Measurements from ENCODE around the gene STX18.

STX18 gene

GRCh38 chr4:4419896-4420295 is 122.0 kb downstream of the STX18 start:
- DNase-seq, result no peak

DNA sequence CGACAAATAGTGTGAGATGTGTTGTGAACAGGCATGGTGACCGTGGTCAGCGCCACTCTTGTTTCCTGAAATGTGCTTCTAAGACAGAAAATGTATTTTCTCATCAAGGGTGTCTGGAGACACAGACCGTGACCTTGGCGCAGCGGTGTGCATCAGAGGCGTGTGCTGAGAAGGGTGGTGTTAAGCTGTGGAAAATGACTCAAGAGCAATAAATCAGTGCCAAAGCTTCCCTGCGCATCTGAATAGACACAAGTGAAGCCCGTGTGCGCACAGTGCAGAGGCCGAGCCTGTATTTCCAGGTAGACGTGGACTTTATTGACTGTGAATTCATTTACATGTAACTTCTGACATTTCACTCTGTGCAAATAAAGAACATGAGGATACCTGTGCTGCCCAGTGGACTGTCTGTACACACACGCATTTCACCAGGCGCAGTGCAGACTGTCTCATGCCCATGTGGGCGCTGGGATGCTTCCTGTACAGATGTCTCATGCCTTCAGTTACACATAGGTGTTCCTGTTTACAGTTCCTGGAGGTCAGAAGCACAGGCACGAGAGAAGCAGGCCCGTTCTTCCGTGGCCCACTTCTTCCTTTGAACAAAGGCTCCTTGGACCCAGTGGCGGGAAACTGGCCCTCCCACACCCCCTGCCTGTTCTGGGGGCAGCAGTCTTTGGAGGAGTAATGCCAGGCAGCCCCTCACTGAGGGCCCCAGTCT is 123.0 kb downstream of the STX18 start:
- DNase-seq, result no peak

- no peak for DNase-seq
Measured at GRCh38 chr4:4417886-4418285, 124.0 kb downstream of the STX18 start.

DNA sequence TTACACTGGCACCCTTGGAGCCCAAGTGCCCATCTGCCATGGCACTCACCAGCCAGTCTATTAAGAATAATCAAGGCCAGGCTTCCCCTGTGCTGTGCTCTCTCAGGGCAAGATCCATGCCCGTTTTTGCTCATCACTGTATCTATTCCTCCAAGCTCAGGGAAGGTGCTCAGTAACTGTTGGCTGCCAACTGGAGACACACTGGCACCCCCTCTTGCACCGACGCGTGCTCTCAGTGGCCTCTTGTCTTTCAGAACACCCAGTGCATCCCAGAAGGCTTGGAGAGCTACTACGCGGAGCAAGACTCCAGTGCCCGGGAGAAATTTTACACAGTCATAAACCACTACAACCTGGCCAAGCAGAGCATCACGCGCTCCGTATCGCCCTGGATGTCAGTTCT is 124.9 kb downstream of the STX18 start:
- no peak for DNase-seq

DNA sequence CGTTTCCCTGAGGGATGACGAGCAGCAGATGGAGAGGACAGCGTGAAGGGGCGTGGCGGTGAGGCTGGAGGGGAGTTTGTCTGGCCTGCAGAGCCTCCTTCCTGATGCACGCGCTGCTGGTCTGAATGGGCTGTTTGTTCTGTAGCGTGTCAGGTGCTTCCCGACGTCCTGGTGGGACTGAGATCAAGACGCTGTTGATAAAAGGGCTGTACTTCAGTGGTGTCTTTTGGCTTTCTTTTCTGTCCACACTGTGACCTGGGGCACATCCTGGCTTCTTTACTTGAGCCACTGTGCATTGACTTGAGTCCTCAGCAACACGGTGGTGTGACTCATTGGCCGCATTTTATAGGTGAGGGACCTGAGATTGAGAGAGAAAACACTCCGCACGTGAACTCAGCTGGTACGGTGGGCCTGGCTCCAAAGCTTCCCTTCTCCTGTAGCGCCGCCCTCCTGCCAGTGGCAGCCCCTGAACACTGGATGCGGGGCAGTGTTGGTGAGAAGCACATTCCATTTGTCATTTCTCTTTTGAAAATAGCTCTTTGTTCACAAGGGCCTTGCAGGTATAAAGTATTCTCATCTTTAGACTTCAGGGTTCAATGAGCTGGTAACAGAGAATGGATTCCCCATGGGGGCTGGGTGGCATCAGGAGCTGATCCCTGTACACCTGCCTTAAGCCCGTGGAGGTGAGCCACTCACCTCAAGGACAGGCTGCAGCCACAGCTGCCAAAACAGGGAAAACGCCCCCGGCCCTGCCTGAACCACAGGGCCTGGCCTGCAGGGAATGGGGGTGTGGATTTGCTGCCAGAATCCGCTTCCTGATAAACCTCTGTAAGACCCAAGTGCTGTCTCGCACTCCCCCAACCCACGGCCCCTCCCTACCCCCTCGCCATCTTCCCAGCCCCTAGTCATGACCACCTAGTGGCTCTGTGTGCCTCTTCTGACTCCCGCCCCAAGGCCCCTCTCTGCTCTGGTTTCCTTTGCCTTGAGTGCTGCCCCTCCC is 125.7 kb downstream of the STX18 start:
- DNase-seq, result no peak

DNA sequence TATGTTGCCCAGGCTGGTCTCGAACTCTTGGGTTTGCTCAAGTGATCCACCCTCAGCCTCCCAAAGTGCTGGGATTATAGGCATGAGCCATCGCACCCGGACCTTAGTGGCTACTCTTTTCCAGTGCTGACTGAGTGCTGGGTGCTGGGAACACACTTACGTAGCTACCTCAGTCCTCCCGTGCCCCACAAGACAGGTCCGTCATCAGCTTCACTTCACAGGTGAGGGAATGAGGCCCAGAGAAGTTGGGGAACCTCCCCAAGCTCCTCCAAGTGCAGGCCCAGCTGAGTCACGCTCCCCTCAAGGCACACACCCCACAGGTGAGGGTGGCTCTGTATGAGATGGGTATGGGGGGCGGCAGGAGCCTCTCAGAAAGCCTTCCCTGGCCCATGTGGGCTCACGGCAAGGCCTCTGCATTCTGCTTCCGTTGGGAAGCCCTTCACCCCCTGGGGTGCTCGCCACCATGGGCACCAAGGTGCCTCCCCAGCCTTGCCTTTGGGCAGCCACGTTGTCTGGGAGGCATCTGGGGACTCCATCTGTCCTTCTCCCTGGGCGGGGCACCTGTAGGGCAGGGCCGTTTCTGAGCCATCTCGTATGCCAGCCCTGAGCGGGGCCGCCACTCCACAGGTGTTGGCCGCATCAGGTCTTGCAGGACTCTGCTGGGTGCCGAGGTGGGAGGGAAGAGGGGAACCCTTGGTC is 126.6 kb downstream of the STX18 start:
- DNase-seq, result no peak

DNA sequence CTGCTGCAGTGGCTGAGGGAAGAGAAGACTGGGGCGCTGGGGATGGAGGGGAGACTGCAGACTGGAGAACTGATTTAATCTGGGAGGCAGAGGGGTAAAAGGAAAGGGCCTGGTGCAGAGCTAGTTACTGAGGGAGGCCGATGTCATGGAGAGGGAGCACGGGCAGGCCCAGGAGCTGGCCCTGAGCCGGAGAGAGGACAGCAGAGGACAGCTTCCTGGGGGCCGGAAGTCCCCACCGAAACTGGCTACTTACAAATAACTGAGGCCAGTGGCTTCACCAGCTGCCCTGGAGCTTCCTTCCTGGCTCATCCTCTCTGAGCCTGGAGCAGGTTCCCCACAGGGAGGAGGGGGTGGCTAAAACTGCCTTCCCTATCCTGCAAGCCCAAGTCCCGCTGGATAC is 128.0 kb downstream of the STX18 start:
- DNase-seq, result no peak

DNA sequence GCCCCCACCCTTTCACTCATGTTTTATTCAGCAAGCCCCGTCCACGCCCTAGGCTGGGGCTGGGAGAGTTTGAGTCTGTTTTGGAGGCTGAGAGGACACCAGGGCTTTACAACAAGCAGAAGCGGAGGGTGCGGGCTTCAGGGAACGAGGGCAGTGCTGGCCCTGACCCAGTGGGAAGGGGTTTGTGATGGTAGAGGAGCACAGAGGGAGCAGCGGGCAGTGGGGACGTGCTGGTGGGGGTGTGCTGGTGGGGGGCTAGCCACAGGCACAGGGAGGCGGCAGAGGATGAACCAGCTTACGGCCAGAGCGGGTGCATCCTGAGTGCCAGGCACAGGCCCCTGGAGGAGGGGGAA is 128.5 kb downstream of the STX18 start:
- DNase-seq, result no peak

DNA sequence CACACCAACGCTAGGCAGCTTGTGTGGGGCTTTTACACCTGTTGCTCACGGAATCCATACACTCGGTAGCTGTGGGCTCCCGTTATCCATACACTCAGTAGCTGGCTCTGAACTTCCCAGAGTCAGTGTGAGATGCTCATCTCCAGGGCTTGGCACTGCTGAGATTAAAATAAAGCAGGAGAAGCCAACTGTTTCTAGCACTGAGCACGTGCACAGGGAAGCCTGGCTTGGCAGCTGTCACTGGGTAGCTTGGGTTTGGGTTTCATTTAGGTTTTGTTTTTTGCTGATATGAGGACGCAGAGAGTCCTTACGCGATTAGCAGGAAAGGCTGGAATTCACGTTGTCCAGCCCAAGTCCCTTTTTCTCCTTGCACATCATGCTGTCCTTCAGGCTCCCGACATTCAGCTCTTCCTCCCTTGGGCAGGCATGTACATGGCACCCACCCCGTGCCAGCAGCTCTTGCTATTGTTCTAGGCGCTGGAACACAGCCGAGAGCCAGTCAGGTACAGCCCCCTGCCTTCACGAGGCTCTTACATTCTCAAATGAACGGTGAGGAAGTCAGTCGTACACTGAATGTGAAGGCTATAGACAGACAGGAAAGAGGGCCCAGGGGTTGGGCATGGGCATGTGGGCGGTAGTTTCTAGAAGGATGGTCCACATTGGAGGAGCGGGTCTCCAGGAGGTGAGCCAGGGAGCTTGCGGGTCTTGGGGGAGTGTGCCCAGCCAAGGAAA is 129.0 kb downstream of the STX18 start:
- no peak for DNase-seq

GRCh38 chr4:4411906-4412305 is 129.9 kb downstream of the STX18 start:
- DNase-seq, result no peak

- DNase-seq, result no peak
Measured at GRCh38 chr4:4410271-4410670, 131.6 kb downstream of the STX18 start.

- DNase-seq, result no peak
Measured at GRCh38 chr4:4409416-4410115, 132.3 kb downstream of the STX18 start.

- no peak for DNase-seq
Measured at GRCh38 chr4:4408576-4409335, 133.1 kb downstream of the STX18 start.

DNA sequence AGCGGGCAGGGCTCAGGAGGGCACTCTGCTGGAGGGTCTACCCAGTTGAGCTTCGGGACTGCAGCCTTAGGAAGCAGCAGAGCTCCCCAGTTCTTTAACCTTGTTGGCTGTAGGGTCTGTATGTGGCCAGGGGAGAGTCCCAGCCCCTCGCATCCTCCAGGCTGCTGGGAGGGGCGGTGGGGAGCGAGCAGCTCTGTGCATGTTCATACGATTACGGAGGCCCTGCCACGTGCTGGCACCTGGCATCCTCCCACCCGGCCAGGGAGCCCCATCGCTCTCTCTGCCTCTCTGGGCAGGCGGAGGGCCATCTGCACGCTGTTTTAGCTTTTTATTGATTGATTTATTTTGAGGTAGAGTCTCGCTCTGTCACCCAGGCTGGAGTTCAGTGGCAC is 133.7 kb downstream of the STX18 start:
- no peak for DNase-seq

- no peak for DNase-seq
Measured at GRCh38 chr4:4407299-4408131, 134.3 kb downstream of the STX18 start.

DNA sequence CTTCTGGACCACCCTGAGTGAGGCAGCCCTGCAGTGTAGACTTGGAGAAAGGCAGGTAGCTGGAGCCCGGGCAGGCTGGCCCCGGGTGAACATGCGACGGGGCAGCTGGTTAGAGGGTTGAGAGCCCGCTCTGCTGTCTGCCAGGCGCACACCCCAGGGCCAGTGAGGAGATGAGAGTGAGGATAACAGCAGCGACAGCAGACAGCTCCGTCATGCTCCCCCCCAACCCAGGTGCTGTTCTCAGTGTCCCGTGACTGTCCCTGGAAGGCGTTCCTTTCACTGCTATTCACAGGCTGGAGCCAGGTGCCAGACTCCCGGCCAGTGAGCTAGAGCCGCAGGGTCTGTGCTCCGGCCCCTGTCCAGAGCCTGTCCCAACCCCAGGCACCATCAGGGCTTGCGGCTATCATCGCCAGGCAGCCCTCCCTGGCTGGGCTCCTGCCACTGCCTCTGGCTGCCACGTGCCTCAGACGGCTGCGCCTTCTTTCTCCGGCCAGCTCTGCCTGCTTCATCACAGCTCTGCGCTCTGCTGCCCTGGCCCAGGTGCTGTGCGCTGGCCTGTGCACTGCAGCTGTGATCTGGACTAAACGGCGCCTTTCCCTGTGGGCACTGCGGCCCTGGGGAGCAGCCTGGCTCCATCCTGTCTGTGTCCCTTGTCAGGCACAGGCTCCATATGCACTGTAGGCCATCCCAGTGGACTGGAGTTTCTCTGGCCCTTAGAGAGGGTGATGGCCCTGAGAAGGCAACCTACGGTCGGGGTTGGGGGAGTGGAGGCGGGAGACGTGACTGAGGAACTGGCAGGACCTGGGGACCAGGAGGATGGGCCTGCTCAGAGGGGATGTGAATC is 135.2 kb downstream of the STX18 start:
- DNase-seq, result peak; percentile 43

GRCh38 chr4:4405358-4405962 is 136.4 kb downstream of the STX18 start:
- no peak for DNase-seq

- DNase-seq, result no peak
Measured at GRCh38 chr4:4402966-4403365, 138.9 kb downstream of the STX18 start.

DNA sequence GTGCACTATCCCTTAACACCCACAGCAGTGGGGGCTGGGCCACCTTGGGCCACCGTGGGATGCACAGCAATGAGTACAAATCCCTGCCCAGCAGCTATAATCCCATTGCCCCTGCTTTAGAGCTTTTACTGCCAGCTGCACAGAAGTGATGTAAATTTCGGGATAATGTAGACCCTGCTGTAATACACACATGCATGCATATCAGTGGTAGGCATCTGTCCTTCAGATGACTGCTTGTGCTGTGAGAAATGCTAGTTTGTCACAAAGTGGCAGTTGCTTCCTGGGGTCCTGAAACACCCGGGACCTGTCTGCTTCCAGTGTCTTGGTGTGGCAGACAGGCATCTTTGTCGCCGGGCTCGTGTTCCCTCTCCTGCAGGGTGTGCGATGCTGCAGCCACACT is 140.8 kb downstream of the STX18 start:
- no peak for DNase-seq

Measured in right kidney (tissue), 1 donor.